SH-SY5Y (cell line): ENCODE data around the gene ADAM23.

Experiments used
- GATA2 ChIP-seq: IDR thresholded peaks from 2 replicates; pipeline ENCODE4 v1.6.1; 2011; ENCODE audit warnings: mild to moderate bottlenecking, low read depth, low read length
- GATA3 ChIP-seq: IDR thresholded peaks from 2 replicates; pipeline ENCODE4 v1.6.1; 2011; ENCODE audit warnings: low read depth, mild to moderate bottlenecking, low read length, moderate library complexity

DNA sequence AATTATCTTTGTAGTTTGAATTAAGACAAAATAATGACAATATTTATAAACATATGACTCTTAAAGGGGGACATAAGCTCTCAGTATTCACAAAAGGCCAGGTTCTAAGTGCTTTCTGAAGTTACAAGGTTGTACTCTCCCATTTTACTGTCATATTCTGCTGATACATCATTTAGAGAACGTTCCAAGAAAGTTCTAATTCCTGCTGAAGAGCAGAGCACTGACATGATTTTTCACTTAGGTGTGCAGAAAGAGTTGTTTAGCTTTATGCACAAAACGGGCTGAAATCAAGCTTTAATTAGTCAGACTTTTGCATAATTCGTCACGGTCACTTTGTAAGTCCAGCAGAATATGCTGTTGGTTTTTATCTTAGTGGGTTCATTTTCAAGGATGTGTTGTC lies 37.3 kb downstream of the ADAM23 start:
- no peak for TF ChIP-seq GATA3
- TF ChIP-seq GATA2: no peak
